ENCODE measurements around the gene PTN.
A peak's percentile ranks its signal among the peaks of the same experiment; 100 is the strongest.

The PTN gene, protein sequence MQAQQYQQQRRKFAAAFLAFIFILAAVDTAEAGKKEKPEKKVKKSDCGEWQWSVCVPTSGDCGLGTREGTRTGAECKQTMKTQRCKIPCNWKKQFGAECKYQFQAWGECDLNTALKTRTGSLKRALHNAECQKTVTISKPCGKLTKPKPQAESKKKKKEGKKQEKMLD

DNA sequence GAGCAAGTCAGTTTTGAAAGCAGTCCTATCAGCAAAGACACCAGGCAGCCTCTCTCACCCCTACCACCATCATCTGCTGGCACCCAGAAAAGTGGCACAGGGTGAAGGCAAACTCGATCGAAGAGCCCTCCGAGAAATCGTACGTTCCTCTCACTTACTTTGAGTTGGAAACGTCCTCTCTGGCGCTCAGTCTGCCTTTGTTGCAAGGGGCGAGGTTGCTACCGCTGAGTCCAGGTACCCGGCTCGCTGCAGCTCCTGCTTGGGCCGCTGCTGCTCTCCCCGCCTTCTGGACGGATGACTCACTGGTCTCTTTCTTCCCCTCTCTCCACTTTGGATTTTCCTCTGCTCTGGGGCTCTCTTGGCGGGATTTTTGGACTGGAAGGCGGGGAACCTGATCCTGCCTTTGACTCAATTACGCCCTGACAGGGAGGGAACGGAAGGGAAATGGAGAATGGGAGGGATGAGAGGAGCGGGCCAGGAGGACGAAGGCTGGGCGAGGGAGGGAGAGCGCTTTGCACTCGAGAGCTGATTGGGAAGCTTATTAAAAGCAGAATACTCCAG lies at the start of gene PTN:
Gene PTN, minus strand, starts transcription at position 453 of the 561 bp plus-strand sequence. CDS start 88,760 bp downstream, outside the sequence.
- no peak for DNase-seq

DNA sequence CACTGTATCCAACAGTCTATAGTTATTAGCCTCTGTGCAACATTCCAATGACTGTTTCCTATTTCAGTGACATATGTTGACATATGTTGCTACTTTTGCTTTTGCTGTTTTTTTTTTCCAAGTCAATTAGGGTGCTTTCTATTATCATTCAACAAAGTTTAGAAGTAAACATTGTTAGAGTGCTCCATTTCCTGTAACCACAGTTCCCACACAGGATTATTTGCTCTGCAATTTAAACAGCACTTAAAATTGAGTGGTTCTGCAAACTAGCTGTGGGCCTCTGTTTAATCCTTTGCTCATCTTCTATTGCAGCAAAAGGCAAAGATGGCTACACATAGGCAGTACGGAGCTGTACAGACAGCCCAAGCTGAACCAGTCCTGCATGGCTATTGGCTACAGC lies 46.5 kb upstream of the PTN start:
- DNase-seq = no peak

DNA sequence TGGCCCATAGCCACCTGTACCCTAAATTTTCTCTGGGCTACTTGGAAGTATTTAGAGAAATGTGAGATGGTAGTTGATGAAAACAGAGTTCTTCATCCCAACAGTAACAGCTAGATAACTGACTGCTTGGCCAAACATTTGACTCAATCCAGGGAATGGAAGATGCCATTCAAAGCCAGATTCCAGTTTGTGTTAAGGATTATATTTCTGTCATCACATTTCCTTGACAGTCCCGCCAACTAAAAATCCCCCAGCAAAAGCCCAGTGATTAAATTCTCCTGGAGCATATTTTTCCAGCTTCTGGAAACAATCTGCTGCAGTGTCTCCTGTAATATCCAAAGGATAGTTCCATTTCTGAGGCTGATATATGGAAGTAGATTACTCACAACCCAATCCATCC lies 45.4 kb upstream of the PTN start:
- DNase-seq = no peak

DNA sequence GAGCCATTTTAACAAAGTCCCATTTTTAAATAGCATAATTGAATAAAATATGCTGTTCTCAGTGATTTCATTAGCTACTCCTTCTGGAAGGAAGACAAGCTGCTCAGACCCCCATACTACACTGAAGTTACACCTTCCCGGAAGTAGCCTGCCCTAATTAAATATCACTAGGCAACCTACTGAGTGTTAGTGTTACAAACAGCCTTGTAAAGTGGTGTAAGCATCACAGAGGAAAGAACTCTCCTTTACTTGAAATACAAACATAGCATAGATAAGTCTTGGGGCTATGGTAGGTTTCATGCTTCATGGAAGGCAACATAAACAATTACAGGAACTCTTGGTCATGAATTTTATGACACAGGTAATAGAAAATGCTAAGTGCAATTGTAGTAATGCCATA lies 43.4 kb upstream of the PTN start:
- no peak for DNase-seq

DNA sequence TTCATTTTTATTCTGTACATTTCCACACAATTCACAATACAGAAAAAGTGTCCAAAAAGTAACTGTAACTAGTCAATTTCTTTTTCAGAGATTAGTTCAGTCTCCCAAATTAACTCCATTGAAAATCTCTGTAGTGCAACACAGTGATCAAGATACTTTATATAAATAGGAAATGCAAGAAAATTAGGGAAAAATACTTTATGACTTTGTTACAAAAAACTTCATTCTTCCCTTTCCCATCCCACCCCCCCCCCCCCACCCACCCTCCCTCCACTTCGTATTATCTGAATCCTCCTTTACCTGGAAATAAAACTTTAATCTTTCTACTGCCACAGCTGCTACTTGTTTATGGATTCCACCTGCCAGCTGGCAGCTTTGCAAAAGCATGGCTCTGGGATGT lies 37.5 kb upstream of the PTN start:
- DNase-seq = no peak

DNA sequence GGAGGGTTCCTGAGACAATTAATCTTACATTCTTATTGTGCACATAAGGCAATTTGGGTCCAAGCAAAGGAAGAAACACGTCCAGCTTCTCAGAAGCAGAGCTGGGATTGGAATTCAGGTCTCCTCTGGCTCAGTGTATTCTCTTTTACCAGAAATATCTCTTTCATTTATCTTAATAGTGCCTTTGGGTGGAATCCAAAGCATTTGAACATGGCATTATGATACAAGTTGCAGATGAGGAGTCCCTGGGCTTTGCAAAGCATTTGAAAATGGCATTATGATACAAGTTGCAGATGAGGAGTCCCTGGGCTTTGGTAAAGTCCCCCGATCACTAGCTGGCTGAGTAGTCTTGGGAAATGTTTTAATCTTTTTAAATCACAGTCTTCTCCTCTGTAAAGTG lies 30.0 kb upstream of the PTN start:
- DNase-seq = no peak

DNA sequence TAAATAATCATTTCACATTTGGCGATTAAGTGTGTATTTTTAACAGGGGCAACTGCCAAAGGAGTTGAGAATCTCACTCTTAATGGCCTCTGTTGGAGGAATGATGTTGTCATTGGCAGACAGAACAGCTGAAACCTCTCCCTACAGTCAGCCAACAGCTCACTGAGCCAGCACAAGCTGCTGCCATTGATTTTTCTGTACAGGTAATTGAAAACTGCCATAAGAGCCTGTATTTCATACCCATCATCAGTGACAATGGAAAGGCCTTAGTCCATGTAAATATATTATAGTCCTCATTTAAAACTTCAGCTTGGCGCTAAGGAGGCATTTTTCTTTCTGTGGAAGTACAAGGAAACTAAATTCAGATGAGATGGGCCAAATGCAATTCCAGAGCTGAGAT lies 28.1 kb upstream of the PTN start:
- no peak for DNase-seq

DNA sequence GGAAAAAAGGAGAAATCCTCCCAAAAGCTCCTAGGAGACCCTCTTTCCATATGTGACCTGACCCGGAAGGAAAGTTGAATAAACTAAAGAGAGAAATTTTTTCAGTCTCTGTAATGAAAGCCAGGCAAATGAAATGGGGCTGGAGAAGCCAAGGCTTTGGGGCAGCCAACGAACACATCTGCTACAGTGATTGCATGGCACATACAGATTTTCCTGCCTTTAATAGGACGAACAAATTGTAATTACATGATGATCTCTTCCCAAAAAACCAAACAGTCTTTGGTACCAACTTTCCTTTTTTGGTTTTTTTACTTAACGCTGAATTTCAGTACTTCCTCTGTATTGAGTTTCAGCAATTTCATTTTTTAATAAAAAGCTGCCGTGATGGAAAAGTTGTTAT lies 23.5 kb upstream of the PTN start:
- no peak for DNase-seq

DNA sequence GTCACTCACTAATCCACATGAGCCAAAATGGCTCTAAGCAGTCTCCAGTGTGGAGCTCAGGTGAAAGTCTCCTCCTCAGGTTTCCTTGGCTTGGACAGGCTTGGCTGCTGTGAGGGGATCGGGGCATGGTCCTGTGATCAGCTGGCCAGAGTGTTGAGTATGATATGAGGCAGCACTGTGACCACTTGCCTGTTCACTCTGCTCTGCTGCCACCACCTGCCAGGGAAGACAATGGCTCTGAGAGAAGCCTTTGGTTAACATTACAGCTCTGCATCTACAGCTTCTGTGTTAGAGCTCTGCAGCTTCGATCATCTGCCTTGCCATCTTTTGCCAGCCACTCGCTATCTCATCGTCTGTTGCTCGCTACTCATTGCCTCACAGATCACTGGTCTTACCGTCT lies 20.1 kb upstream of the PTN start:
- DNase-seq = no peak

DNA sequence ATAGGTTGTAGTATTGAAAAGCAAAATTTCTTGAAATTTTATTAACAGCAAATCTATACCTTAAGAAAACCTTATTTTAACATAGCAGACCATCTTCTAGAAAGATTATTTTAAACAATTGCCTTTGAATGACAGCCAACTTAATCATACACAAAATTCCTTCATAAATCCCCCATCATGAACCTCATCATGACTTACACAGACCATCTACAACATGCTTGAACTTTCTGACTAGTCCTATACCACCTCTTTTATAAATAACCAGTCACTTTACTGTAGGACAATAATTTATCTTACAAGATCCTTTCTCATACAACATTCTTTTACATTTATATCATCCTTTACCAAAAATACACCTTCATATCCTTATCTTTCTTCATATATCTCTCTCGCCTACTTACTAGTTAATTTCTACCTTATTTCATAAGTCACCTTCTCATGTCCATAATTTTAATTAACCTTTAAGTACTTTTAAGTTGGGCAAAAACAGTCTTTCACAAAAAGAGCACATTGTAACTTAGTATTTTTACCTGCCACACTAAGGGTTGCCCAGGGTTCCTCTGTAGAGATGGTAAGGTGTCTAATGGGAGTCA lies 16.6 kb upstream of the PTN start:
- DNase-seq = no peak

DNA sequence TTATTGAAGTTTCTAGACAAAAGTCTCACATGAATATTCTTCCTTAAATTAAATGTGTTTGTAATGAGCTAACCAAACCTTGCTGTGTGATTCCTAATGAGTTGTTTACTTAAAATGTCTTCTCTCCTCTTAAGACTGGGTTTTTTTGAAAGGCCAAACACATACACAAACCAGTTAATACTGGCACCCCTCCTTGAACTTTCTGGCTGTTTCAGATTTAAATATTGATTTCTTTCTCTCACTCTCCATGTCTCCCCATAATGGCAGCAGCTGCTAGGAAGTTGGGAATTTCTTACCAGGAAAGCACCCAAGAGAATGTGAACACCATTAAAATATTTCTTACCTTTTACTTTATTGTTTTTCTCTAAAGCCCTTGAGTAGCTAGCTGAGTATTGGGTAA lies 11.4 kb upstream of the PTN start:
- DNase-seq = no peak

DNA sequence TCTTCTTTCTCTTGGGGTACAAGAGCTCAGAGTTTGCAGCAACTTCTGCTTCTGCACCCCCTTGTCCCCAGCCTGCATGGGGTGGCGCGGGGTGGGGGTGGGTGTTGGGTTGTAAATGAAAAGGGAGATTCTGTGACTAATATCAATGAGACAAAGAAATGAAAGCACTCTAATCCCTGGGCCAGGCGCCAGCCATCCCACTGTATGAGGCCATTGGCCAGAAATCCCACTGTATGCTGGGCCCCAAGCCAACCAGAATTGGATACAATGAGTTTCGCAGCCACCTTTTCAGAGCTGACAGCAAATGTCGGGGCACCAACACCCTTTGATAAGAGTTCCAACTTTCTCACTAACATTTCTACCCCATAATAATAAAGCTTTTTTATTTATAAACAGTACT lies 10.9 kb upstream of the PTN start:
- no peak for DNase-seq

DNA sequence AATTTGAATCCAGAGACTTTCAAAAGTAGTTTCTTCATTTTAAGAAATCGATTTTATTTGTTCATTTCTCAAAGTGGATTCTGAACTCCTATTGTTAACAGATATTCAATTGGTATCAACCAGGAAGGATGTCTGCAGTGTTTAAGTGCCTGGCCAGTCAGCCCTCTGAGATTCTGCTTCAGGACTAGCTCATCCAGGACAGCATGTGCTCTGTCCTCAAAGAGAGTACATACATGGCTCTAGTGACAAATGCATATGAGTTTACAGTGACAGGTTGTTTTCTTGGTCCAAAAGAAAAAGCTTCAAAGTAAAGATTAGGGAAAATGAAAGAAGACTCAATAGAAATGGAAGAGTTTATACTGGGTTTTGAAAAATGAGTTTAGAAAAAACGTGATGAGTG lies 8.4 kb upstream of the PTN start:
- no peak for DNase-seq

DNA sequence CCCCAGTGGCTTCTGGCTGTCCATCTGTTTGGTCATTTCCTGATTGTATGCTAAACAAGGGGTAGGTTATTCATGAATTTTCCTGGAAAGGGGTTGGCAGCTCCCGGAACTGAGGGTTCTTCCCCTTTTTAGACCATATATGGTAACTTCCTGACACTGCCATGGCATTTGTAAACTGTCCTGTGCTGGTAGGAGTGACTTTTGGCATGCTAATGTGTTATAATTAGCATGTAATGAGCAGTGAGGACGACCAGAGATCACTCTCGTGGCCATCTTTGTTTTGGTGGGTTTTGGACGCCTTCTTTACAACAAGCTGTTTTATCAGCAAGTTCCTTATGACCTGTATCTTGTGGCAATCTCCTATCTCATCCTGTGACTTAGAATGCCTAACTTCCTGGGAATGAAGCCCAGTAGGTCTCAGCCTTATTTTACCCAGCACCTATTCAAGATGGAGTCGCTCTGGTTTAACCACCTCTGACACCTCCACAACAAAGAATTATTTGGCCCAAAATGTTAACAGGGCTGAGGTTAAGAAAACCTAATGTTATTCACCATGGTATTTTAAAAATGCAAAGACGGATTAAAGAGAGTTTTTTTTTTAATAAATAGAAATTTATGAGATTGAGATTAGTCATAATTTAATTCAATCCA lies 2.4 kb upstream of the PTN start:
- no peak for DNase-seq

DNA sequence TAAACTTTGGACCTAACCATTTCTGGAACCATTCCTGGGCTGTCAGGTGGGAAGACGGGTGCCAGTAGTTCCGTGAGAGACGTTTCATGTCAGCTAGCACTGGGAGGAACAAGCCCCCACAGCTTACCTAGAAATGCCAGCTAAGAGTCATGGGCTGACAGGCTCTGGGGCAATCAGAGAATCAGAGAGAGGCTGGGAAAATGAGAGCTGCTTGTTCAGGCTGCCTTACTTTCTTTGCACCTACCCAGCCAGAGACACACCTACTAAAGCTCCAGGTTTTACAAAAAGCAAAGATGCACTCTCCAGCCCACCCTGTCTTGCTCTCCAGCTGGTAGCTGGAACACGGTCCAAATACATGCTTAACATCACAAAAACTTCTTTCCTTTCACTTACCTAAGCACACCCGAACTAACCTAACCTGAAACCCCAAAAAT lies 688 bp downstream of the PTN start:
- DNase-seq = no peak

DNA sequence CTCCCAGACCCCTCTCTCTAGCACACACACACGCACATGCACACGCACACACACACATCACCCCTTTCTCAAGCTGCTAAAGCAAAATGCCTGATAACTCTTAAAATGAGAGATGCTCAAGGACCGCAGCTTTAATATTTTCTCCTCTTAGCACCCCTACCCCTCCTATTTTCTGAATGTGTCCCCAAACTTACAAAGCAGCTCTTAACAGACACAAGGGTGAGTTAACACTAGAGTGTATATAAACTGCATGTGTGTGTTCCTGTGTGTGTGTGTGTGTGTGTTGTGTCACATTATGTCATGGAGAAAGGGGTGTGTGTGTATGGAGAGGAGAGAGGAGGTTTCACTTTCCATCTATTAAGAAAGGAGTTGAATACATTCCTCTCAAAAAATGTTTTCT lies 1.3 kb downstream of the PTN start:
- DNase-seq = no peak

DNA sequence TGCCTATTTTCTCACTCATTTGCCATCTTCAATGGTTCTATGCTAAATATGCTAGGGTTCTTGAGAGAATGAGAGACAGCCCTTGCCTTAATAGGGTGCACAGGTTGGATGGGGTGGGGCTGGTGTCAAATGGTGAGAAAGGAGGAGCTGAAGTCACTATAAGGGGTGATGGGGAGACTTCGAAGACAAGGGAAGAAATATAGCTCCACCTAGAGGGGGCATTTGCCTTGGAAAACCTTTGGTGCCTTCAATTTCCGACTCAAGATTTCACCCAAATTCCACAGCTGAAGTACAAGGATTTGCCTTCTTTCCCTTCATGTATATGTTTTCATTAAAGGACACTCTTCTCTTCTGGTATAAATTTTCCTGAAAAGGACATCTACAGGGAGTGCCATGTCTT lies 5.6 kb downstream of the PTN start:
- DNase-seq = no peak

DNA sequence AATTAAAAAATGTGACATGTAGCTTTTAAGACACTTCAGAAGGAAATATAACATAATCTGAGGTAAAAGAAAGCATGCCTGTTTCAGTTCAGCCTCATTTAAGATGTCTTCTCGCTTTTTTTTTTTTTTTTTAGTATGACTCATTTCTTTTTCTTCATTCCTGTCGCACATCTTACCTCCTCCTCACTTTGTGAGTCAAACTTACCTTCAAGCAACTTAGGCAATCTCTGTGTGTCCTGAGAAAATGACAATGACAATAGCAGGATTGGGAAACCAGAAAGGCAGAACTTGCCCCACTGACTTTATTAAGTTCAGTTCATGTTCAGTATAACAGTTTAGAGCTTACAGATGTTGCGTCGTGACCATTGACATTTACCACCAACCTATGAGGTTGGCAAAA lies 7.7 kb downstream of the PTN start:
- peak; percentile 5 for DNase-seq

DNA sequence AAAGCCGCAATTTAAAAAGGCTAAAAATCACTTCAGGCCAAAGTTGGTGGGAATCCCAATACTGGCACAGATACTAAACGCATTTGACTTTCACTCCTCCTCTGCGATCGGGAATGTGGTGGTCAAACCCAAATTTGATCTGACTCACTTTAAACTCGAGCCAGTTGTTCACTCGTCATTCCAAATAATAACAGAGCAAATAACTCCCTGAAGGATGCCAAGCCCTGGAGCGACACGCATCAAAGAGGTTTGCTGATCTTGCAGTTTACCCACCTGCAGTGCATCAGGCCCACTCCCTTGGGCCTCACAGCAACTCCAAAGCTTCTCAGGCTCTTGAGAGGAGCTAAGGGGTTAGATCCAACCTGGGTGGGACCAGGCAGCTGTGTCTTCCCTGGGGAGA lies 12.2 kb downstream of the PTN start:
- no peak for DNase-seq

DNA sequence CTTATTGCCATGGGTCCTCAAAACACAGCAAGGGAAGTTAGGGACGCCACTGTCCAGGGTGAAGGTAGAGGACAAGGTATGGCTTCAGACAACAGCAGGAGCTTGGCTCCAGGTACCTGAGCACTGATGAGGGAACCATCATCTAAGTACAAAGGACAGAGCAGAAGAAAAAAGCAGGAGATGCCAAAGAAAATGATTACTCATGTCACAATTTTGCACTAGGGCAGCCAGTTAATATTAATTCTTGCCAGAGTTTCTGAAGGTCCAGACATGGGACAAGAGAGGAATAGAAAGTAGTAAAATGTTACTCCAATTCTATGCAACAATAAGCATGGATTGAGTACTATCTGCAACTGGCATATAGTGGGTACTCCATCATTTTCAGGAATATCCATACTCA lies 14.1 kb downstream of the PTN start:
- DNase-seq = no peak

DNA sequence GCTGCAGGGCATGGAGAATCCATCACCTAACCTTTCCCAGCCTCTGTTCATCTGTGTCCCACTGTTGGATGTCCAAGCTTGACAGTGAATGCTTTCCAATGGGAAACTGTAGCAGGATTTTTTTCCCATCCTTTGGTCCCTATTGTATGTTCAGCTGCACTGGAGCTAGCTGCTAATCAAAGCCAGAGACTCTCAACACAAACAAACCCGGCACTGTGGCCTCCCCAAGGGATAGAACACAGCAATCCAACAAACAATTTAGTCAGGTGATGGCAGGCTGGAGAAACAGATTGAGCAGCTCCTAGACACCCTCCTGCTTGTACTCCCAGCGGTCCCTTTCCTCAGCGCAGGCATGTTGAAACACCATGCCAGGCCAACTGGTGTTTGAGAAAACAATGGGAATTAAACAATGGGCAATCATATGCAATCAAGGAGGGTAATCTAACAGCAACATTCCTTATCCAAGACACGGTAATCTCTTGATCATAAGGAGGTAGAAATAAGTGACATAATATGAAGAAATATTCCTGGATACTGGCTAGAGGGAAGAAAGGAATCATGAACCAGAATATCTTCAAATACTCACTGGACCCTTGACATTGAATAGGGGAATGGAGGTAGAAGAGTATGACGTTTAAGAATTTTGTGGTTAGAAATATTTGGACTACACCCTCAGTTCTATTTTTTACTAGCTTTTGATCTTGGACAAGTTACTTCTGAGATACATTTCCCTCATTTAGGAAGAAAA lies 15.0 kb downstream of the PTN start:
- no peak for DNase-seq

DNA sequence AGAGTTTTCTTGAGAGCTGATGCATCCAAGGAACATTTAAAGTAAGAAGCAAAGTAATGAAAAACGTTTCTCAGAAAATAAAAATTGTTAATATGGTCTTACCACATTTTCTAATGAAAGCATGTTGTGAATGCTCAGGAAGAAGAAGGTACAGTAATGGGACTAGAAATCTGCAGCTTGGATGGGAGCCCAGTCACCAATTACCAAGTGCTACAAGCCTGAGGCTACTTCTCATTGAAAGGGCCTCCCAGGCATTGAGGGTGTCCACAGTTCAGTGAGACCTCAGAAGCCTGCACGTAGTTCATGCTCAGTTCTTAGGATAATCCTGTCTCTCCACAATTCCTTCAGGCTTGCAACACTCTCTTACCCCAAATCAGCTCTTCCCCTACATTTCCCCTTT lies 17.6 kb downstream of the PTN start:
- DNase-seq = no peak

DNA sequence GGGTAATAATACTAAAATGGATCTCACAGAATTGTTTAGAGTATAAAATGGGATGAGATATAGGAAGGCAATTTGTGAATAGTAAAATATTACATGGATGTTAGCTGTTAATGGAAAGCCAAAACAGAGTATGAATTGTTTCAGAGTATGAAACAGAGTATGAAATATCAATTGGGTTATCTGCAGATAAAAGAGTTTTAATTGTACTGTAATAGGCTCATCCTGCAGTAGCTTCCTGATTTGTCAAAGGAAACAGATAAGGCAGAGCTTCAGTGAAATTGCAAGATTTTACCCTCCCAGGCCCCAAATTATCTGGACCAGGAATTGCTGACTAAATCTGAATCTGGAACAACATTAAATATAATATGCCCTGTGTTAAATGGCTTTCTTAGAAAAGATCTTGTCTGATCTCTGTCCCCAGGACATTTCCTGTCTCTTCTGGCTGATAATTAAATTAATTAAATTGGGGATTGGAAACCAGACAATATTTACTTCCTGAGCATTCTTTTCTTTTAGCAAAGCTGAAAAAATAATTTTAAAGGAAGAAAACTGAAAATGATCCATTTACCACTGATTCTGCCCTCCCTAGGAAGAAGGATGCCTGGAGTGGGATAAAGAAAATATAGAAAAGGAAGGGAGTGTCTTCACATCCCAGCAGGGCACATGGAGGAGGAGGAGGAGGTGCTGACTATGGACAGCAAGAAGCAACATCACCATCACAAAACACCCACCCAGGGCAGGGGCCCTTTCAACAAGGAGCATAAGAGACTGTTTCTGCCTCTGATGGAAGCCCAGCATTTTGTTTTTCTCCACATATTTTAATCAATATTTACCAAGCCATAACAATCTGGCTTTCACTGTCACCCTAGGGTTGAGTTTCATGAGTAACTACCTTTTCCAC lies 18.5 kb downstream of the PTN start:
- DNase-seq = no peak

All from activated CD4-positive, alpha-beta T cell treated with anti-CD3 and anti-CD28 coated beads, Interleukin-2, amount 50 U/mL, for 16 hours (primary cell).